ENCODE results near the gene EFR3B. TPM values are rescaled to one million over a fixed set of nuclear protein-coding genes. Genes with fewer than 3 reads are reported as not detected.

The EFR3B gene
- total and polyA plus RNA-seq, 9 donors: 0.36 to 4.5 (median 1.4) TPM

DNA sequence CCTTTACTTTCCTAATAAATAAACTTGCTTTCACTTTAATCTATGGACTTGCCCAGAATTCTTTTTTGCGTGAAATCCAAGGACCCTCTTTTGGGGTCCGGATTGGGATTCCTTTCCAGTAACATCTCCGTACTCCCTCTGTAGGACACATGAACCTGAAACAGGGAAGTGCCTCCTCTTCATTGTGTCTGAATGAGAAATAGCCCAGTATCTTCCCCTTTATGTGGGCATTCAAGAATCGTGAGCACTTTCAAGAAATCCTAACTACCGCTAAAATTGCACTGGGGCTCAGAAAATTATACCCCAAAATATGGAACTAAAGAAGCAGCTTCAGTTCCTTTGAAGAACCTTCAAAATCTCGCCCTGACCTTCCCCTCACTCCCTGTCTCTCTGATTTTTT is 134.3 kb downstream of the EFR3B start:
- no peaks in the 10 kb centered on the region for H3K36me3 ChIP-seq
- H3K27ac ChIP-seq: no peak overlapping the region
- H3K4me1 ChIP-seq (ENCODE audit: insufficient read depth): no peaks in the 10 kb centered on the region
- no peak overlapping the region for H3K4me3 ChIP-seq
- DNase-seq: no peak
- no peaks in the 10 kb centered on the region for H3K9me3 ChIP-seq
- TF ChIP-seq EP300 (IDR thresholded peaks at IDR 0.05) (no peak), CTCF (IDR thresholded peaks at IDR 0.05) (no peak), POLR2A (IDR thresholded peaks at IDR 0.05) (no peak)
- intact Hi-C loops (cut with DNase I): no loop called here
- H3K27me3 ChIP-seq: no peaks in the 10 kb centered on the region
- 74 to 83% (median 74%) methylated on average over 6 of the region's 6 CpGs for WGBS, 3 donors

DNA sequence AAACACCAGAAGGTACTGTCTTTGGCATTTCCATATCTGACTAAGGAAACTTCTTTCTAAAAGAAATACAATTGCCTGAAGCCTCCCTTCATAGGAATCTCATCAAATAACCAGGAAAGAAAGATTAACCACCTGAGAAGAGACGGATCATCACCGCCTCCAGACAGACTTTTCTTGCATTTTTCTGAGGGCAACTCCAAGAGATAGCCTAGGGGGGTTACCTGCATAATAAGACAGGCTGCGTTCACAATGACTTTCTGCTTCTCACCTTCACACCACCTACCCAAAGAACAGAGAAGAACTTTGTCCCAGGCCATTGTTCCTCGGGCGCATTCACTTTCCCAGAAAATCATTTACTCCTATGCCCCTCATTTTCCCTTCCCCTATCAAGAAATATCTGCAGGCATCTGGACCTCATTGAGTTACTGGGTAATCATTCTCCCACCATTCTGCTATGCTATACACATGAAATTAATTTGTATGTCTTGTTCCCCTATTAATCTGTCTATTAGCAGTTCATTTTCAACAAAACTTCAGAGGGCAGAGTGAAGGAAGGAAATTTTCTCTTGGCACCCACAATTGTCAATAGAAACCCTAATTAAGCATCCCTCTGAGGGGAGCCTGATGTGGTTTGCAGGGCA is 134.8 kb downstream of the EFR3B start:
- Histone ChIP-seq H3K4me1 (ENCODE audit: insufficient read depth) (no peaks in the 10 kb centered on the region), H3K27me3 (no peaks in the 10 kb centered on the region), H3K4me3 (no peak overlapping the region), H3K36me3 (no peaks in the 10 kb centered on the region), H3K9me3 (no peaks in the 10 kb centered on the region), H3K27ac (no peak overlapping the region)
- intact Hi-C loops (cut with DNase I): no loop called here
- DNase-seq: no peak
- TF ChIP-seq CTCF (IDR thresholded peaks at IDR 0.05) (no peak), POLR2A (IDR thresholded peaks at IDR 0.05) (no peak), EP300 (IDR thresholded peaks at IDR 0.05) (no peak)
- WGBS, 3 donors: 80 to 89% (median 89%) methylated on average over 5 of the region's 5 CpGs

GRCh38 chr2:25177211-25177611 is 135.3 kb downstream of the EFR3B start:
- Histone ChIP-seq H3K36me3 (no peaks in the 10 kb centered on the region), H3K4me3 (no peak overlapping the region), H3K27ac (no peak overlapping the region), H3K9me3 (no peaks in the 10 kb centered on the region), H3K4me1 (ENCODE audit: insufficient read depth) (no peaks in the 10 kb centered on the region), H3K27me3 (no peaks in the 10 kb centered on the region)
- 66 to 83% (median 78%) methylated on average over 8 of the region's 8 CpGs for WGBS, 3 donors
- intact Hi-C loops (cut with DNase I): no loop called here
- no peak for DNase-seq
- TF ChIP-seq EP300 (IDR thresholded peaks at IDR 0.05): no peak
- TF ChIP-seq CTCF (IDR thresholded peaks at IDR 0.05): no peak
- no peak for TF ChIP-seq POLR2A (IDR thresholded peaks at IDR 0.05)

- DNase-seq: no peak
- no peak for TF ChIP-seq POLR2A (IDR thresholded peaks at IDR 0.05)
- no peak for TF ChIP-seq CTCF (IDR thresholded peaks at IDR 0.05)
- TF ChIP-seq EP300 (IDR thresholded peaks at IDR 0.05): no peak
- Histone ChIP-seq H3K4me1 (ENCODE audit: insufficient read depth) (no peaks in the 10 kb centered on the region), H3K36me3 (no peaks in the 10 kb centered on the region), H3K27me3 (no peaks in the 10 kb centered on the region), H3K4me3 (no peak overlapping the region), H3K27ac (no peak overlapping the region), H3K9me3 (no peaks in the 10 kb centered on the region)
- WGBS, 3 donors: 79 to 88% (median 82%) methylated on average over 10 of the region's 10 CpGs
- intact Hi-C loops (cut with DNase I): no loop called here
Observed at GRCh38 chr2:25178976-25179375, 137.1 kb downstream of the EFR3B start.

Data from ovary (tissue), 9 donors.